WTC11 (cell line): ENCODE data around the gene ZMYND11.

Experiments used
- ATF1 ChIP-seq: sonication (generic); formaldehyde crosslinking; IDR thresholded peaks from 2 replicates; pipeline ENCODE4 v1.8.1; 2023; ENCODE audit warnings: mild to moderate bottlenecking, moderate library complexity, missing genetic modification reagents
- CTCF ChIP-seq: fragments of 200-600 bp; IDR thresholded peaks from 2 replicates; pipeline ENCODE4 v1.8.0; 2022; ENCODE audit warnings: antibody characterized with exemption
- ELF4 ChIP-seq: sonication (generic); formaldehyde crosslinking; IDR thresholded peaks from 2 replicates; pipeline ENCODE4 v1.8.1; 2022; ENCODE audit warnings: low read depth, mild to moderate bottlenecking, moderate library complexity, missing genetic modification reagents
- IRF1 ChIP-seq: sonication (generic); formaldehyde crosslinking; IDR thresholded peaks from 2 replicates; pipeline ENCODE4 v1.8.0; 2023; ENCODE audit warnings: missing genetic modification reagents
- KAT7 ChIP-seq: sonication (generic); formaldehyde crosslinking; IDR thresholded peaks from 2 replicates; pipeline ENCODE4 v1.8.1; 2023; ENCODE audit warnings: missing genetic modification reagents, mild to moderate bottlenecking, borderline replicate concordance
- MYBL2 ChIP-seq: sonication (generic); formaldehyde crosslinking; IDR thresholded peaks from 2 replicates; pipeline ENCODE4 v1.8.1; 2023; ENCODE audit warnings: mild to moderate bottlenecking, moderate library complexity, missing genetic modification reagents
- SP1 ChIP-seq: sonication (generic); formaldehyde crosslinking; conservative IDR thresholded peaks from 2 replicates; pipeline ENCODE4 v1.8.1; 2022; ENCODE audit warnings: missing genetic modification reagents
- TCF7 ChIP-seq: sonication (generic); formaldehyde crosslinking; IDR thresholded peaks from 2 replicates; pipeline ENCODE4 v1.8.0; 2022; ENCODE audit warnings: mild to moderate bottlenecking, low read depth, missing genetic modification reagents, moderate library complexity
- TEAD4 ChIP-seq: sonication (generic); formaldehyde crosslinking; IDR thresholded peaks from 2 replicates; pipeline ENCODE4 v1.8.0; 2022; ENCODE audit warnings: mild to moderate bottlenecking, missing genetic modification reagents
- ZBTB43 ChIP-seq: sonication (generic); formaldehyde crosslinking; IDR thresholded peaks from 2 replicates; pipeline ENCODE4 v1.8.1; 2023; ENCODE audit warnings: mild to moderate bottlenecking, missing genetic modification reagents

DNA sequence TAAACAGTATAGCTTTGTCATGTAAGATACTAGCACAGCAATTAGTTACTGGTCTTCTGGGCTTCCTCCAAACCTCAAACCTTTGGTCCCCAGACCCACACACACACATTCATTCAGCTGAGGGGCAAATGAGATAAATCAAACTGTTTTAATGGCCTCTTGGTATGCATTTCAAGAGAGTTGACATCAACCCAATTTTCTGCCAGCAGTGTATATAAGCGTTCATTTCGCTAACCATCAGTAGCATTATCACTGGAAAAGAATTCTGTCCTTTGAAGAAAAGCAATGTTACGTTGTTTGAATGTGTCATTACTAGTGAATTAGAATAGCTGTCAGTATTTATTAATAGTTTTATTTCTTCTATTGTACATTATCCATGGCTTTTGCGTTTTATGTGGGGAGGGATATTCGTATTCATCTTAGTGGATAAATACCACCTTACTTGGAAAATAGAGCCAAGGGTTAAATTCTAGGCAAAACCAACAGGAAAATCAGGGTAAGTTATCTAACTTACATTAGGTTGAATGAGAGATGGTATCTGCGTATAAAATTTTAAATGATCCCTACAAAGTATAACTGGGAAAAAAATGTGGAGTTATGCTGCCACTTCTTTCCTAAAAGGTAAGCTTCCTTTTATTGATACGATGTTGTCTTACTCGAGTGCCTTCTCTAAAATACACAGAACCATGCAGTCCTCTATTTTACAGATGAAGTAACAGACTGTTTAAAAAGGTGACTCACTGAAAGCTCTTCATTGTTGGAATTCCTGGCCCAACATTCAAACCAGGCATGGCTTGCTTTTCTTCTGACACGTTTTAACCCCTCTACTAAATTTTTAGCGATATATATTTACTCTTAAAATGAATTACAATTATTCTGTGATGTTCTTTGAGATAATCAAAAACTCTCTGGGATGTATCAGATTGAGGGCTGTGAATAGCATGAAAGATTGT lies 2.0 kb upstream of the ZMYND11 start:
- TF ChIP-seq TCF7 (CRISPR knock-in tag) (no peak), CTCF (no peak), KAT7 (no peak), SP1 (CRISPR knock-in tag) (no peak), IRF1 (no peak), ATF1 (no peak), ZBTB43 (CRISPR knock-in tag) (no peak), ELF4 (no peak), TEAD4 (CRISPR knock-in tag) (no peak), MYBL2 (CRISPR knock-in tag) (no peak)
